Measurements from ENCODE around the gene DPEP2. TPM values are rescaled to one million over a fixed set of nuclear protein-coding genes. Genes with fewer than 3 reads are reported as not detected.
A peak's percentile ranks its signal among the peaks of the same experiment; 100 is the strongest.

The DPEP2 gene
- total and polyA plus RNA-seq, 8 donors, result 0.32 to 4.0 (median 1.0) TPM; not detected in 2

DNA sequence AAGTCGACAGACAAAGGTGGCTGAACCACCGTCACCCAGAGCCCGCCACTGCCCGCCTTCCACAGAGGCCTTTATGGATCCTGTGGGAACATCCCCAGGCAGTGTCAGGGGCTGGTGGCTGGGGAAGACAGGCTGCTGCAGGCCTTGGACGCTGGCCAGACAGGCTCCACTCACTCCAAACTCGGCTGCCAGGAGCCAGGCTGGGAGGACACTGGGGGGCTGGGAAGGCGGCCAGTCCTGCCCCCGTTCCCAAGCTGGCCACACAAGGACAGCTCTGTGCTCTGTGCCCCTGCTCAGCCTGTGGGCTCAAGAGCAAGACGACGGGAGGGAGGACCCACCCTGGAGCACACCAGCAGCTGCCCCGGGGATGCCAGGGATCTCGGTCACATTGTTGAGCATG is 47.8 kb downstream of the DPEP2 start:
- no peak overlapping the region for H3K27ac ChIP-seq
- H3K36me3 ChIP-seq, result peaks cover 7 to 49% (median 9%) of the 10 kb centered on the region in 3 donors
- no peaks in the 10 kb centered on the region for H3K4me1 ChIP-seq
- intact Hi-C loops (cut with DNase I), result no loop called here
- DNase-seq (peak in 4 of 6 donors; percentile 14 to 73 (median 50)), ATAC-seq (peak in 1 of 4 donors; percentile 17), FAIRE-seq (no peak)
- no peaks in the 10 kb centered on the region for H3K27me3 ChIP-seq
- no peak overlapping the region for H3K4me3 ChIP-seq
- TF ChIP-seq, protein P1, sequence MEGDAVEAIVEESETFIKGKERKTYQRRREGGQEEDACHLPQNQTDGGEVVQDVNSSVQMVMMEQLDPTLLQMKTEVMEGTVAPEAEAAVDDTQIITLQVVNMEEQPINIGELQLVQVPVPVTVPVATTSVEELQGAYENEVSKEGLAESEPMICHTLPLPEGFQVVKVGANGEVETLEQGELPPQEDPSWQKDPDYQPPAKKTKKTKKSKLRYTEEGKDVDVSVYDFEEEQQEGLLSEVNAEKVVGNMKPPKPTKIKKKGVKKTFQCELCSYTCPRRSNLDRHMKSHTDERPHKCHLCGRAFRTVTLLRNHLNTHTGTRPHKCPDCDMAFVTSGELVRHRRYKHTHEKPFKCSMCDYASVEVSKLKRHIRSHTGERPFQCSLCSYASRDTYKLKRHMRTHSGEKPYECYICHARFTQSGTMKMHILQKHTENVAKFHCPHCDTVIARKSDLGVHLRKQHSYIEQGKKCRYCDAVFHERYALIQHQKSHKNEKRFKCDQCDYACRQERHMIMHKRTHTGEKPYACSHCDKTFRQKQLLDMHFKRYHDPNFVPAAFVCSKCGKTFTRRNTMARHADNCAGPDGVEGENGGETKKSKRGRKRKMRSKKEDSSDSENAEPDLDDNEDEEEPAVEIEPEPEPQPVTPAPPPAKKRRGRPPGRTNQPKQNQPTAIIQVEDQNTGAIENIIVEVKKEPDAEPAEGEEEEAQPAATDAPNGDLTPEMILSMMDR (IDR thresholded peaks at IDR 0.05), result no peak
- 69 to 71% methylated on average over 12 of the region's 12 CpGs for WGBS, 2 donors
- no peaks in the 10 kb centered on the region for H3K9me3 ChIP-seq

DNA sequence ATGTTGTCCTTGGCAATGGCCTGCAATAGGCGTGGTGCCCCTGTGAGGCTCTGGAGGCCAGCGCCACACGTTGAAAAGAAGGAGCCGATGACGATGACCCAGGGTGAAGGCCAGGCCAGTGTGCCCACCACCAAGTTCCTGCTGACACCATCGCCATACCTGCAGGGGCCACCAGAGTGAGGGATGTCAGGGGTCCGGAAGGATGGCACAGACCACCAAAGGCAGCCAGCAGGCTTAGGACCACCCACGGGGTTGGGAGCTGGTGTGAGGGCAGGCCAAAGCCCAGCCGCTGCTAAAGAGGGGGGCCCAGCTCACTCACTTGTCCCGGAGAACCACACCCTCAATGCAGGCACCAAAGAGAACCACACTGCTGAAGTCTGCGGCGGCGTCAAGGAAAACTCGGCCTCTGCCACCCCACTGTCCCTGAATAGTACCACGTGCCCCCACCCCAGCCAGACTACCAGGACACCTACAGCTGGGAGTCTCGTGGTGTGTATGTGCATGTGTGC is 48.9 kb downstream of the DPEP2 start:
- H3K9me3 ChIP-seq, result no peaks in the 10 kb centered on the region
- no peaks in the 10 kb centered on the region for H3K27me3 ChIP-seq
- TF ChIP-seq, protein P1 (IDR thresholded peaks at IDR 0.05), result no peak
- no peak for FAIRE-seq
- H3K36me3 ChIP-seq, result peaks cover 7 to 60% (median 20%) of the 10 kb centered on the region in 3 donors
- no peak overlapping the region for H3K27ac ChIP-seq
- no peak overlapping the region for H3K4me3 ChIP-seq
- intact Hi-C loops (cut with DNase I), result no loop called here
- H3K4me1 ChIP-seq, result no peaks in the 10 kb centered on the region
- 90 to 93% methylated on average over 16 of the region's 16 CpGs for WGBS, 2 donors
- peak in 1 of 6 donors; percentile 36 for DNase-seq
- no peak for ATAC-seq

DNA sequence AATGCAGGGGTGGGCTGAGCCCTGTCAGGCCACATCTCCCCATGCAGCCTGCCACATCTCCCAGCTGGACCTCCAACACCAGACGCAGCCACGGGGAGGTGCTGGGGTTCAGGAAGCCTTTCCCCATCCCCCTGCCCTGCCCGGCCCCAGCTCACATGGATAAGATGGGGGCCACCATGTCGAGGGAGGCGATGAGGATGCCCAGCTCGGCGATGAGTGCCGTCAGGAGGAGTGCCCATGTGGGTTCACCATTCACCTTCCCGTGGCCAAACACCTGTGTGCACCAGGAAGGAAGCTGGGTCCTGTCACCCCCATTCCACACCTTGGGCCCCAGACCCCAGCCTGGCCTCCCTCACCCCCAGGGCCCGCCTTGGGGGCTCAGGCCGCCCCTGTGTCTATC is 49.6 kb downstream of the DPEP2 start:
- Histone ChIP-seq H3K9me3 (no peaks in the 10 kb centered on the region), H3K27ac (no peak overlapping the region), H3K4me3 (no peak overlapping the region), H3K27me3 (no peaks in the 10 kb centered on the region), H3K4me1 (no peaks in the 10 kb centered on the region), H3K36me3 (peaks cover 7 to 67% (median 22%) of the 10 kb centered on the region in 3 donors)
- TF ChIP-seq, protein P1 (IDR thresholded peaks at IDR 0.05), result no peak
- no peak for ATAC-seq
- DNase-seq, result peak in 2 of 6 donors; percentile 52 to 56
- FAIRE-seq, result no peak
- 85 to 93% methylated on average over 11 of the region's 11 CpGs for WGBS, 2 donors
- intact Hi-C loops (cut with DNase I), result no loop called here

DNA sequence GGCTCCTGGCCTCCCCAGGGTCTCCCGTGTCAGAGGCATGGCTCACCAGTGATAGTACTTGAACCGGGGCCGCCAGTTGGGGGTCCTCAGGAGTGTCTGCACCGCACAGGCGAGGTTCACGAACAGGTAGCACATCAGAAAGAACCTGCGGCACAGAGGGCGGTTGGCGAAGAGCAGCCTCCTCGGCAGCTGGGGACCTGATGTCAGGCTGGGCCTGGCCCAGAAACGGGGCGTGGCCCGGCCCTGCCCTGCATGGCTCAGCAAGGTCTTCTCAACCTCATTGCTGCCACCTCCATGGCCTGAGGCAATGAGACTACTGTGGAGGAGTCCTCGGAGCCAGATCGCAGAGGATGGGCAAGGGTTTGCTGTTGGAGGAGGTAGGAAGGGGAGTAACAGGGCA is 51.3 kb downstream of the DPEP2 start:
- WGBS, 2 donors, result 93 to 95% methylated on average over 15 of the region's 15 CpGs
- Histone ChIP-seq H3K4me3 (no peak overlapping the region), H3K4me1 (no peaks in the 10 kb centered on the region), H3K36me3 (peaks cover 7 to 72% (median 22%) of the 10 kb centered on the region in 3 donors), H3K9me3 (no peaks in the 10 kb centered on the region), H3K27me3 (no peaks in the 10 kb centered on the region), H3K27ac (no peak overlapping the region)
- FAIRE-seq, result no peak
- peak in 1 of 6 donors; percentile 72 for DNase-seq
- intact Hi-C loops (cut with DNase I), result no loop called here
- TF ChIP-seq, protein P1 (IDR thresholded peaks at IDR 0.05), result no peak
- ATAC-seq, result no peak

DNA sequence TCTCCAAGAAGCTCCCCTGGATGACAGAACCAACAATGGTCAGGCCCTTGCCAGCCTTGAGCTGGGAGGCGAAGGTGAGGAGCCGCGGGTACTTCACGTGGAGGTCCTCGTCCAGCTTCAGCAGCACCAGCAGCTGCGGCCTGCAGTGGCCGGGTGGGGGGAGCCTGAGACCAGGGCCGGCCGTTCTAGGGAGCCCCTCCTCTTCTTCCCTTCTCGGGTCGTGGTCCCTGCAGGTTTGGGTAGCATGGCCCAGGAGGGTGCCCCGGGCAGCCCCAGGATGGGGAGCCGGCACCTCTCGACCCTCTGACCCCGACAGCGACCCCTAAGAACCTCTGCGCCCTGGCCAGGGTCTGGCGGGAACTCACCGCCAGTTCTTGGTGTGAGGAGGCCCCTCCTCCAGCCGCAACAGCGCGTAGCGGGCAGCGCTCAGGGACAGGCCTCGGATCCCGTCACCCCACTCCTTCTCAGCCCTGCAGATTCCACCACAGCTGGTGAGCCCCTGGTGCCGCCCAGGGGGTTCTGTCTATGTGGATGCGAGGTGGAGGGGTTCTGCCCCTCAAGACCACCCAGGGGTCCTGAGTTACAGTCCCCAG is 52.2 kb downstream of the DPEP2 start:
- Histone ChIP-seq H3K27ac (no peak overlapping the region), H3K4me1 (no peaks in the 10 kb centered on the region), H3K4me3 (no peak overlapping the region), H3K27me3 (no peaks in the 10 kb centered on the region), H3K9me3 (no peaks in the 10 kb centered on the region), H3K36me3 (peaks cover 7 to 70% (median 22%) of the 10 kb centered on the region in 3 donors)
- FAIRE-seq (no peak), DNase-seq (peak in 2 of 6 donors; percentile 37 to 78), ATAC-seq (no peak)
- intact Hi-C loops (cut with DNase I), result no loop called here
- 92 to 94% methylated on average over 28 of the region's 28 CpGs for WGBS, 2 donors
- TF ChIP-seq, protein P1 (IDR thresholded peaks at IDR 0.05), result no peak
